Muscle layer of duodenum (tissue), 2 donors: ENCODE results near the gene RYR1.
"Not testable (repeated sequence)": the region's sequence is repeated elsewhere in the genome, so short reads cannot be mapped to it uniquely, and the experiment has no call there.

ENCODE experiments used
- H3K27ac ChIP-seq: one replicate; pipeline ENCODE4 v1.7.0; 2013; ENCODE audit warnings: mild to moderate bottlenecking, low read length
- H3K27me3 ChIP-seq: one replicate; pipeline ENCODE4 v1.7.0; 2013; ENCODE audit warnings: low read depth, mild to moderate bottlenecking, control low read depth, low read length
- H3K36me3 ChIP-seq, 2 donors: one replicate each; pipeline ENCODE4 v1.7.0; 2013; ENCODE audit warnings: low read length in 2 of 2, control low read depth in 1 of 2, mild to moderate bottlenecking in 1 of 2; ENCODE audit not compliant: insufficient read depth in 2 of 2, control insufficient read depth in 1 of 2
- H3K4me1 ChIP-seq, 2 donors: one replicate each; pipeline ENCODE4 v1.7.0; 2013; ENCODE audit warnings: low read length in 2 of 2, mild to moderate bottlenecking in 2 of 2, control low read depth in 1 of 2, moderate library complexity in 1 of 2; ENCODE audit not compliant: insufficient read depth in 2 of 2, control insufficient read depth in 1 of 2
- H3K4me3 ChIP-seq, 2 donors: one replicate each; pipeline ENCODE4 v1.7.0; 2013; ENCODE audit warnings: low read length in 2 of 2, low read depth in 1 of 2, mild to moderate bottlenecking in 1 of 2
- H3K9me3 ChIP-seq, 2 donors: one replicate each; pipeline ENCODE4 v1.7.0; 2013; ENCODE audit warnings: low read length in 2 of 2, control low read depth in 1 of 2, mild to moderate bottlenecking in 1 of 2; ENCODE audit not compliant: control insufficient read depth in 1 of 2
- donor health status: healthy.

RYR1 gene

GRCh38 chr19:38615007-38615581 lies 181.6 kb downstream of the RYR1 start:
- no peak overlapping the region for H3K4me3 ChIP-seq

DNA sequence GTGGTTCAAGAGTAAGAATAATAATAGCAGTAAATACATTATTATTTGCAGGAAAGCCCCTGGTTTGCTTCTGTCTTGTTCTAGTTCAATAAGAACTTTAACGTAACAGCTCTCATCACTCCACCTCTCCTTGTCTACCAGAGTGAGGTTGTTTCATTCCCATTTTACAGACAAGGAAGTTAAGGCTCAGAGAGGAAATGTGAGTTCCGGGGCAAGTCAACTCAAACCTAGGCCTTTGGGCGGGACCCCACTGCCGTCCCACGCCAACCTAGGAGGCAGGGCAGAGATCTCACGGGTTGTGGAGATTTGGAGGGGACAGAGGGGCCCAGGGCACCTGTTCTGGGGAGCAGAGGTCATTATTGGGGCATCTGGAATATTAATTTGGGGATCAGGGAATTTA lies 182.8 kb downstream of the RYR1 start:
- H3K27ac ChIP-seq: no peak overlapping the region
- no peaks in the 10 kb centered on the region for H3K9me3 ChIP-seq
- no peaks in the 10 kb centered on the region for H3K27me3 ChIP-seq
- no peak overlapping the region for H3K4me3 ChIP-seq
- H3K36me3 ChIP-seq: peaks cover under 1 to 12% of the 10 kb centered on the region in 2 donors
- H3K4me1 ChIP-seq: peaks cover 8 to 25% of the 10 kb centered on the region in 2 donors

More at GRCh38 chr19:38615007-38615581, 181.6 kb downstream of the RYR1 start:
- H3K9me3 ChIP-seq: no peaks in the 10 kb centered on the region
- no peaks in the 10 kb centered on the region for H3K27me3 ChIP-seq
- H3K36me3 ChIP-seq: peaks cover 0 to under 1% of the 10 kb centered on the region in 2 donors
- peaks cover 6 to 19% of the 10 kb centered on the region in 2 donors for H3K4me1 ChIP-seq
- no peak overlapping the region for H3K27ac ChIP-seq

GRCh38 chr19:38617283-38617763 lies 183.8 kb downstream of the RYR1 start:
- Histone ChIP-seq H3K4me3 (peak overlapping the region; percentile 44 to 96), H3K27ac (no peak overlapping the region), H3K36me3 (peaks cover 6 to 17% of the 10 kb centered on the region in 2 donors), H3K9me3 (no peaks in the 10 kb centered on the region), H3K27me3 (no peaks in the 10 kb centered on the region), H3K4me1 (peaks cover 8 to 27% of the 10 kb centered on the region in 2 donors)

GRCh38 chr19:38617764-38618589 lies 184.5 kb downstream of the RYR1 start, which contains the start of gene MAP4K1:
Gene MAP4K1 (minus strand): TSS chr19:38617953. CDS start chr19:38617895, 58 bp downstream.
- Histone ChIP-seq H3K4me1 (peaks cover 8 to 27% of the 10 kb centered on the region in 2 donors), H3K4me3 (peak within 1 kb of the TSS; percentile 92 to 96), H3K27ac (peak within 1 kb of the TSS; percentile 51), H3K27me3 (no peaks in the 10 kb centered on the region), H3K9me3 (no peaks in the 10 kb centered on the region), H3K36me3 (peaks cover 6 to 17% of the 10 kb centered on the region in 2 donors)

- Histone ChIP-seq H3K9me3 (no peaks in the 10 kb centered on the region), H3K4me1 (peaks cover 8 to 27% of the 10 kb centered on the region in 2 donors), H3K27ac (peak within 1 kb of the TSS; percentile 93), H3K36me3 (peaks cover 9 to 20% of the 10 kb centered on the region in 2 donors), H3K4me3 (peak within 1 kb of the TSS; percentile 92 to 96), H3K27me3 (no peaks in the 10 kb centered on the region)
These were observed 185.3 kb downstream of the RYR1 start, which contains the start of gene EIF3K for GRCh38 chr19:38618590-38619360. Gene EIF3K (plus strand): TSS chr19:38619188. CDS start chr19:38619269, 81 bp downstream.

- H3K36me3 ChIP-seq: peaks cover 15 to 28% of the 10 kb centered on the region in 2 donors
- peak overlapping the region; percentile 92 to 96 for H3K4me3 ChIP-seq
- H3K27me3 ChIP-seq: no peaks in the 10 kb centered on the region
- no peaks in the 10 kb centered on the region for H3K9me3 ChIP-seq
- H3K27ac ChIP-seq: peak overlapping the region; percentile 93
- H3K4me1 ChIP-seq: peaks cover 8 to 27% of the 10 kb centered on the region in 2 donors
These were observed 186.1 kb downstream of the RYR1 start for GRCh38 chr19:38619361-38620174.

DNA sequence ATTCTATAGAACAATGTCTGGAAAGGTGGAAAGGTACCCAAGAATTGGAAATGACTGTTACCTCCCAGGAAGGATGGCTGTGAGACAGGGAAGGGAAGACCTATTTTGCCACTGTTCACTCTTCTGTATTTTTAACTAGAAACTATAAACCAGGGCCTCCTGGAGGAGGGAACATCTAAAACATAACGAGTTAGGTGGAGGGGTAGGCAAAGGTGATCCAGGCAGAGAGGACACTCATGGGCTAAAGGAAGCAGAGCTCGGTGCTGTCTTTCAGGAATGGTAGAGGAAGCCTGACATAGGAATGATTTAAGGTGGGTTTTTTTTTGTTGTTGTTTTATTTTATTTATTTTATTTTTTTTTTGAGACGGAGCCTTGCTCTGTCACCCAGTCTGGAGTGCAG lies 191.3 kb downstream of the RYR1 start:
- Histone ChIP-seq H3K27ac (no peak overlapping the region), H3K4me3 (no peak overlapping the region), H3K36me3 (peaks cover 39 to 77% of the 10 kb centered on the region in 2 donors), H3K9me3 (no peaks in the 10 kb centered on the region), H3K27me3 (no peaks in the 10 kb centered on the region), H3K4me1 (peaks cover 5 to 11% of the 10 kb centered on the region in 2 donors)

- Histone ChIP-seq H3K36me3 (peaks cover 39 to 76% of the 10 kb centered on the region in 2 donors), H3K4me1 (peaks cover 0 to under 1% of the 10 kb centered on the region in 2 donors), H3K9me3 (no peaks in the 10 kb centered on the region), H3K27me3 (no peaks in the 10 kb centered on the region), H3K27ac (no peak overlapping the region), H3K4me3 (no peak overlapping the region)
These were observed 192.9 kb downstream of the RYR1 start for GRCh38 chr19:38626401-38626800.

GRCh38 chr19:38629568-38629967 lies 196.1 kb downstream of the RYR1 start:
- Histone ChIP-seq H3K4me3 (no peak overlapping the region), H3K27me3 (no peaks in the 10 kb centered on the region), H3K36me3 (peaks cover 31 to 77% of the 10 kb centered on the region in 2 donors), H3K27ac (no peak overlapping the region), H3K9me3 (no peaks in the 10 kb centered on the region), H3K4me1 (no peaks in the 10 kb centered on the region)

DNA sequence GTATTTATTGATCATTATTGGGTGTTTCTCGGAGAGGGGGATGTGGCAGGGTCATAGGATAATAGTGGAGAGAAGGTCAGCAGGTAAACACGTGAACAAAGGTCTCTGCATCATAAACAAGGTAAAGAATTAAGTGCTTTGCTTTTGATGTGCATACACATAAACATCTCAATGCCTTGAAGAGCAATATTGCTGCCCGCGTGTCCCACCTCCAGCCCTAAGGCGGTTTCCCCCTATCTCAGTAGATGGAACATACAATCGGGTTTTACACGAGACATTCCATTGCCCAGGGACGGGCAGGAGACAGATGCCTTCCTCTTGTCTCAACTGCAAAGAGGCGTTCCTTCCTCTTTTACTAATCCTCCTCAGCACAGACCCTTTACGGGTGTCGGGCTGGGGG lies 197.8 kb downstream of the RYR1 start:
- H3K9me3 ChIP-seq, H3K4me3 ChIP-seq, H3K27me3 ChIP-seq, H3K27ac ChIP-seq, H3K4me1 ChIP-seq: not testable (repeated sequence)
- peaks cover 29 to 76% of the 10 kb centered on the region in 2 donors for H3K36me3 ChIP-seq
